Measurements from ENCODE around the gene RALY. TPM values are rescaled to one million over a fixed set of nuclear protein-coding genes. Genes with fewer than 3 reads are reported as not detected.

RALY gene
- total RNA-seq, 3 donors from 2014 or later, result 152 to 229 (median 215) TPM

DNA sequence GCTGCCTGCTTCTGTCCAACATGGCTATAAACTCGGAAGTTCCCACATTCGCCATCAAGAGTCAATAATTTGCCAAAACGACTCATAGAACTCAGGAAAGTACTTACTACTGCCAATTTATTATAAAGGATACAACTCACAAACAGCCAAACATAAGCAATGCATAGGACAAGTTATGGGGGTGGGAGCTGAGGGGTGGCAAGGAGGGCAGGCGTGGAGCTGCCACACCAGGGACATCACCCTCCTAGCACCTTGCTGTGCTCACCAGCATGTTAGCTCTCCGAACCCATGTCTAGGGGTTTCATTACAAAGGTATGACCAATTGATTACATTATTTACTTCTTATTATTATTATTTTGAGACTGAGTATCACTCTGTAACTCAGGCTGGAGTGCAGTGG is 106.0 kb downstream of the RALY start:
- no peaks in the 10 kb centered on the region for H3K4me1 ChIP-seq (ENCODE audit: low read depth)
- TF ChIP-seq, protein P1, sequence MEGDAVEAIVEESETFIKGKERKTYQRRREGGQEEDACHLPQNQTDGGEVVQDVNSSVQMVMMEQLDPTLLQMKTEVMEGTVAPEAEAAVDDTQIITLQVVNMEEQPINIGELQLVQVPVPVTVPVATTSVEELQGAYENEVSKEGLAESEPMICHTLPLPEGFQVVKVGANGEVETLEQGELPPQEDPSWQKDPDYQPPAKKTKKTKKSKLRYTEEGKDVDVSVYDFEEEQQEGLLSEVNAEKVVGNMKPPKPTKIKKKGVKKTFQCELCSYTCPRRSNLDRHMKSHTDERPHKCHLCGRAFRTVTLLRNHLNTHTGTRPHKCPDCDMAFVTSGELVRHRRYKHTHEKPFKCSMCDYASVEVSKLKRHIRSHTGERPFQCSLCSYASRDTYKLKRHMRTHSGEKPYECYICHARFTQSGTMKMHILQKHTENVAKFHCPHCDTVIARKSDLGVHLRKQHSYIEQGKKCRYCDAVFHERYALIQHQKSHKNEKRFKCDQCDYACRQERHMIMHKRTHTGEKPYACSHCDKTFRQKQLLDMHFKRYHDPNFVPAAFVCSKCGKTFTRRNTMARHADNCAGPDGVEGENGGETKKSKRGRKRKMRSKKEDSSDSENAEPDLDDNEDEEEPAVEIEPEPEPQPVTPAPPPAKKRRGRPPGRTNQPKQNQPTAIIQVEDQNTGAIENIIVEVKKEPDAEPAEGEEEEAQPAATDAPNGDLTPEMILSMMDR (IDR thresholded peaks at IDR 0.05), result no peak
- peaks cover under 1% of the 10 kb centered on the region for H3K36me3 ChIP-seq (ENCODE audit: low read depth)
- no peaks in the 10 kb centered on the region for H3K9me3 ChIP-seq
- intact Hi-C loops (cut with DNase I, micrococcal nuclease), result no loop called here
- ATAC-seq (no peak), DNase-seq (no peak)
- no peak overlapping the region for H3K4me3 ChIP-seq

DNA sequence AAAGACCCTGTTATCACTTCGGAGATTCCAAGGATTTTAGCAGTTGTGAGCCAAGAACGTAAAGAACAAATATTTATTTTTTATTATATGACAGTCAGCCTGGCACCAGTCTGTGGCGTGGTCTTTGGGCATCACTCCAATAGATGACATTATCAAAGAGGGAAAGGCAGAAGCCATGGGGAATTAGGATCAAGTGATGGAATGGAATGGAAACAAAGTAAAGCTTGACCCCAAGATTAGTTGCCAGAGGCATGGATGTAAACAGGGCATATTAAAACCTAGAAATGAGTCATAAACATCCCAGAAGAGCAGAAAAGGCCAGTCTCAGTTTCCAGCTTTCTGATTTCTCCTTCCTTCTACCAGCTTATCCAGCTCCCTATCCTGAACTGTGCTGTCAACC is 106.9 kb downstream of the RALY start:
- DNase-seq, result no peak
- peaks cover 4% of the 10 kb centered on the region for H3K36me3 ChIP-seq (ENCODE audit: low read depth)
- no peak for ATAC-seq
- H3K4me1 ChIP-seq (ENCODE audit: low read depth), result no peaks in the 10 kb centered on the region
- no peak overlapping the region for H3K4me3 ChIP-seq
- H3K9me3 ChIP-seq, result no peaks in the 10 kb centered on the region
- intact Hi-C loops (cut with DNase I, micrococcal nuclease), result no loop called here
- TF ChIP-seq, protein P1 (IDR thresholded peaks at IDR 0.05), result no peak

DNA sequence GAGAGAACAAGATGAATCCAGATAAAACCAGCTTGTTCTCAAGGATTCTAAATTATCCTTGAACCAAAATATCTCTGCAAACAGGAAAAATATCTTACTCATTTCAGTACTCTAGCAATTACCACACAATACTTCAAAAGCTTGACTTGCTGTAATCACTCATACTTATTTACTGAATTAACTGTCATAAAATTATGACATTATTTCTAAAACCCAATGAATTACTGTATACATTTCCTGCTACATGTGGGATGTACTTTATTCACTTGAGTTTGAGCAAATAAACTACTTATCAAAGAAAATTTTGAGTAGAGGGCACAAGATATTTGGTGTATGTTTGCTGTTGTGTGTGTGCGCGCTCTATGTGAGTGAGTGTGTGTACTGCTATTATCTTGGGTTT is 108.6 kb downstream of the RALY start:
- TF ChIP-seq, protein P1 (IDR thresholded peaks at IDR 0.05), result no peak
- Histone ChIP-seq H3K4me3 (no peak overlapping the region), H3K9me3 (no peaks in the 10 kb centered on the region), H3K36me3 (ENCODE audit: low read depth) (peaks cover 4% of the 10 kb centered on the region), H3K4me1 (ENCODE audit: low read depth) (no peaks in the 10 kb centered on the region)
- ATAC-seq (no peak), DNase-seq (no peak)
- intact Hi-C loops (cut with DNase I, micrococcal nuclease), result no loop called here

DNA sequence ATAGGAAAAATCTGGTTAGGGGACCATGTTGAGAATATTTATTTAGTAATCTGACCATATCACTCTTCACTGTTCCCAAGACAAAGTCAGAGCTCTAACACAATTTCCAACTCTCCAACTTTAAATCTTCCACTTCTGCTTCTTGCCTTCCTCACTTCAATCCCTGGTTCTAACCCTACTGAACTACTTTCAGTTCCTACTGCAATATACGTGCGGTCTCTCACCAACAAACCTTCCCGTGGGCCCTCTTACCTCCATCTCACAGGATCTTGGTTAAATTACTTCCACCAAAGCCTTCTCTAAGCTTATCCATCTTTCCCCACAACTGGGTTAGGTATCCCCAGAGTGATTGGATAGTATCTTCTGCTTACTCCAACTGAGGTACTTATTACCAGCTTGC is 110.3 kb downstream of the RALY start:
- TF ChIP-seq, protein P1 (IDR thresholded peaks at IDR 0.05), result no peak
- no peak overlapping the region for H3K4me3 ChIP-seq
- ATAC-seq (no peak), DNase-seq (no peak)
- H3K36me3 ChIP-seq (ENCODE audit: low read depth), result peaks cover 4% of the 10 kb centered on the region
- intact Hi-C loops (cut with DNase I, micrococcal nuclease), result no loop called here
- H3K4me1 ChIP-seq (ENCODE audit: low read depth), result peaks cover 15% of the 10 kb centered on the region
- no peaks in the 10 kb centered on the region for H3K9me3 ChIP-seq

DNA sequence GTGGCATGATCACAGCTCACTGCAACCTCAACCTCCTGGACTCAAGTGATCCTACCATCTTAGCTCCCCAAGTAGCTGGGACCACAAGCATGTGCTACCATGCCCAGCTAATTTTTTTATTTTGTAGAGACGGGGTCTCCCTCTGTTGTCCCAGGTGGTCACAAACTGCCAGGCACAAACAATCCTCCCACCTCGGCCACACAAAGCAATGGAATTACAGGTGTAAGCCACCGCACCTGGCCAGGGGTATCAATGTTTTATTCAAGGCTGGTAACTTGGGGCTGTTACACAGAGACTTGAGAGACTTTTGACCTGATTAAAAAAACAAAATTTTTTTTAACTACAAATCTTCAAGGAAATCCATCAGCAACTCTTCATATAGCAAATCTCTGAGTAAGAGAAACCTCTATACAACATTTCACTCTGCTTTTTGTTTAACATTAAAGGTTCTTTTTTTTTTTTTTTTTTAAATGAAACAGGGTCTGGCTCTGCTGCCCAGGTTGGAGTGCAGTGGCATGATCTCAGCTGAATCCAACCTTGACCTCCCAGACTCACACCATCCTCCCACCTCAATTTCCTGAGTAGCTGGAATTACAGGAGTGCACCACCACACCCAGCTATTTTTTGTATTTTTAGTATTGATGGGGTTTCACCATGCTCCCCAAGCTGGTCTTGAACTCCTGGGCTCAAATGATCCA is 112.4 kb downstream of the RALY start:
- peaks cover 4% of the 10 kb centered on the region for H3K36me3 ChIP-seq (ENCODE audit: low read depth)
- intact Hi-C loops (cut with DNase I, micrococcal nuclease), result no loop called here
- TF ChIP-seq, protein P1 (IDR thresholded peaks at IDR 0.05), result no peak

More for the DNA sequence above, 112.4 kb downstream of the RALY start:
- H3K4me3 ChIP-seq, result no peak overlapping the region
- ATAC-seq (no peak), DNase-seq (no peak)
- peaks cover 36% of the 10 kb centered on the region for H3K4me1 ChIP-seq (ENCODE audit: low read depth)
- no peaks in the 10 kb centered on the region for H3K9me3 ChIP-seq
